ENCODE results near the gene TNIK. TPM values are rescaled to one million over a fixed set of nuclear protein-coding genes. Genes with fewer than 3 reads are reported as not detected.
"Not testable (repeated sequence)": the region's sequence is repeated elsewhere in the genome, so short reads cannot be mapped to it uniquely, and the experiment has no call there.

Gene TNIK
- total RNA-seq, 2 experiments from 2014 or later = 27.0 to 28.8 TPM

DNA sequence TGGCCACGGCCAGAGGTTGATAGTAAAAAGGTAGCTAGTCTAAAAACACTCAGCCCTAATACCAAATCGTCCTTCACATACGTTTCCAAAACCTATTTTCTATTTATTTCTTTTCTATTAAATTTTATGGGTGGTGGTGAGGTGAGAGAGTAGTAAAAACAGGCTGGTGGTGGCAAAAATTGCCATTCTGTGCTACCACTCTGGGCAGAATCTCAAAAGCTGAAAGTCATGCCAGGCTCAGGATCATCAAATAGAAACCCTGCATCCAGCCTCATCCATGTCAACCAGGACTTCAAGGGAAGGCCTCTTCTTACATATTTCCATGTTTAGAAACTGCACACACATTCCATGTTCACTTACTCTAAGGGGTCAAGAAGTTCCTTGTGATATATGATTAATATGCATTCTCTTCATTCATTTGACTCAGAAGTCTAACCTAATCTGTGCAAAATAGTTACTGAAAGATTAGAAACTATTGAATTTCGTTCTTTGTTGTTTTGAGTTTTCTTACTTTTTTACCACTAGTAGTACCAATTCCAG lies 153.1 kb downstream of the TNIK start:
- peaks cover 59% of the 10 kb centered on the region for H3K4me1 Mint-ChIP-seq (ENCODE audit: low read depth)
- peaks cover 1% of the 10 kb centered on the region for H3K36me3 Mint-ChIP-seq (ENCODE audit: low read depth)
- H3K27ac Mint-ChIP-seq = no peak overlapping the region
- no peaks in the 10 kb centered on the region for H3K27me3 Mint-ChIP-seq (ENCODE audit: low read depth)
- H3K4me3 Mint-ChIP-seq = no peak overlapping the region
- CTCF ChIA-PET = interaction anchor here (1.4 kb wide), 1 partner anchor 16 kb away, joined by 3 read pairs; no protein-coding TSS in a partner anchor
- H3K9me3 Mint-ChIP-seq = peaks cover 1% of the 10 kb centered on the region
- no peak for DNase-seq
- intact Hi-C loops (cut with micrococcal nuclease) = no loop called here

DNA sequence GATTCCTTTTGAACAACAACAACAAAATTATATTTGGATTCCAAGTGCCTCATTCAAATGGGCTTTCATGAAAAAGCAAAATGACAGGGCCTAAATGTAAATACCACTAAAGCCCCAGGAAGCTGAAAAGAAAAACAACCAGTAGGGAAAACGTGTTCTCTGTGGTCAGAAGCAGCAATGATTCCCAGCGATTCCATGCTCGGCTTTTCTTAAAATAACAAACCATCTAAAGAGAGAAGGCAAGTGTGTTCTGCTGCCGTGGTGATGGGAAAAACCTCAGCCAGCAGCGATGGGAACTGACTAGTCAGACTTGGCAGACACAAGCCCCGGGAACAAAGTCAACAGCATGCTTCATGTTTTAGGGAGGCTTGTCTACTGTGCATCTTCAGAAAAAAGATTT lies 153.6 kb downstream of the TNIK start:
- Mint-ChIP-seq H3K27ac (no peak overlapping the region), H3K9me3 (peaks cover 1% of the 10 kb centered on the region), H3K4me3 (no peak overlapping the region), H3K36me3 (ENCODE audit: low read depth) (peaks cover 1% of the 10 kb centered on the region), H3K4me1 (ENCODE audit: low read depth) (peaks cover 58% of the 10 kb centered on the region), H3K27me3 (ENCODE audit: low read depth) (no peaks in the 10 kb centered on the region)
- CTCF ChIA-PET = interaction anchor here (1.4 kb wide), 1 partner anchor 16 kb away, joined by 3 read pairs; no protein-coding TSS in a partner anchor
- DNase-seq = no peak
- intact Hi-C loops (cut with micrococcal nuclease) = no loop called here

DNA sequence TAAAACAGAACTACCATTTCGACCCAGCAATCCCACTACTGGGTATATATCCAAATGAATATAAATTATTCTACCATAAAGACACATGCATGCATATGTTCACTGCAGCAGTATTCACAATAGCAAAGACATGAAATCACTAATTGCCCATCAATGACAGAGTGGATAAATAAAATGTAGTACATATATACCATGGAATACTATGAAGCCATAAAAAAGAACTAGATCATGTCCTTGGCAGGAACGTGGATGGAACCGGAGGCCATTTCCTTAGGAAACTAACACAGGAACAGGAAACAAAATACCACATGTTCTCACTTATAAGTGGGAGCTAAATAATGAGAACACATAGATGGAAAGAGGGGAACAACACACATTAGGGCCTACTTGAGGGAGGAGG lies 154.4 kb downstream of the TNIK start:
- H3K9me3 Mint-ChIP-seq; H3K27ac Mint-ChIP-seq; H3K36me3 Mint-ChIP-seq (ENCODE audit: low read depth); DNase-seq; H3K27me3 Mint-ChIP-seq (ENCODE audit: low read depth); H3K4me3 Mint-ChIP-seq; intact Hi-C loops (cut with micrococcal nuclease): not testable (repeated sequence)
- CTCF ChIA-PET = interaction anchor here (1.4 kb wide), 1 partner anchor 15 kb away, joined by 3 read pairs; no protein-coding TSS in a partner anchor
- peaks cover 56% of the 10 kb centered on the region for H3K4me1 Mint-ChIP-seq (ENCODE audit: low read depth)

DNA sequence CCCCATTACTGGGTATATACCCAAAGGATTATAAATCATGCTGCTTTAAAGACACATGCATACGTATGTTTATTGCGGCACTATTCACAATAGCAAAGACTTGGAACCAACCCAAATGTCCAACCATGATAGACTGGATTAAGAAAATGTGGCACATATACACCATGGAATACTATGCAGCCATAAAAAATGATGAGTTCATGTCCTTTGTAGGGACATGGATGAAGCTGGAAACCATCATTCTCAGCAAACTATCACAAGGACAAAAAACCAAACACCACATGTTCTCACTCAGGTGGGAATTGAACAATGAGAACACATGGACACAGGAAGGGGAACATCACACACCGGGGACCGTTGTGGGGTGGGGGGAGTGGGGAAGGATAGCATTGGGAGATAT lies 155.7 kb downstream of the TNIK start:
- not testable (repeated sequence) for DNase-seq
- peaks cover 57% of the 10 kb centered on the region for H3K4me1 Mint-ChIP-seq (ENCODE audit: low read depth)

DNA sequence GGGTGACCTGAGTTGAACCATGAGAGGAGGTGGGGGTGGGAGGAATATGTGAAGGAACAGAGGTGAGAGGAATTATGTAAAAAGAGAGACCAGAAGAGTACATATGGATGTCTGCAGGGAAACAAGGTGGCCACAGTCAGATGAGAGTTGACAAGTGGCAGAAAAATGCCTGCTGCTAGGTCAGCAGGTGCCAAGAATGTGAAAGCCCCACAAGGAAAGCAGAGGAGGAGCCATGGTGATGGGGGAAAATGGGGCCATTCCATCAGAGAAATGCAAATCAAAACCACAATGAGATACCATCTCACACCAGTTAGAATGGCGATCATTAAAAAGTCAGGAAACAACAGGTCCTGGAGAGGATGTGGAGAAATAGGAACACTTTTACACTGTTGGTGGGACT lies 156.2 kb downstream of the TNIK start:
- H3K4me3 Mint-ChIP-seq; H3K27me3 Mint-ChIP-seq (ENCODE audit: low read depth); H3K36me3 Mint-ChIP-seq (ENCODE audit: low read depth); DNase-seq; H3K27ac Mint-ChIP-seq; H3K9me3 Mint-ChIP-seq; intact Hi-C loops (cut with micrococcal nuclease); CTCF ChIA-PET: not testable (repeated sequence)
- peaks cover 53% of the 10 kb centered on the region for H3K4me1 Mint-ChIP-seq (ENCODE audit: low read depth)

More for the DNA sequence above, 155.7 kb downstream of the TNIK start:
- intact Hi-C loops (cut with micrococcal nuclease); H3K36me3 Mint-ChIP-seq (ENCODE audit: low read depth); H3K9me3 Mint-ChIP-seq; H3K27ac Mint-ChIP-seq; H3K27me3 Mint-ChIP-seq (ENCODE audit: low read depth); CTCF ChIA-PET; H3K4me3 Mint-ChIP-seq: not testable (repeated sequence)

DNA sequence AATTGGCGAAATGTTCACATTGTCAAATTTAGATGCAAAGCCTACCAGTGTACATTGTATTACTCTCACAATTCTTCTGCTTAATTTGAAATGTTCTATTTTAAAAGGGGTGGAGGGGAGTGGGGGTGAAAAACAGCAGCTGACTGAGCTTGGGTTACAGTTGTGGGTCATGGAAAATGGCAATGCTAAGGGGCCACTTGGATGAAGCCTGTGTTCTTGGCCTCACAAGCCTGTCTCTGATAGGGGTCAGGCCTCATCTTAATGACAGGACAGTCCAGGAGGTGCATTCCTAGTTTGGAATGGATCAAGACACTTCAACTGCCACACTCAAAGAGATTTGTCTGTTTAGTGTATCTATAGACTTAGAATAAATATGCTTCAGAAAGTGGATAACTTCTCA lies 158.2 kb downstream of the TNIK start:
- Mint-ChIP-seq H3K9me3 (peaks cover 1% of the 10 kb centered on the region), H3K4me3 (no peak overlapping the region), H3K27me3 (ENCODE audit: low read depth) (no peaks in the 10 kb centered on the region), H3K27ac (no peak overlapping the region), H3K4me1 (ENCODE audit: low read depth) (peaks cover 49% of the 10 kb centered on the region), H3K36me3 (ENCODE audit: low read depth) (peaks cover 6% of the 10 kb centered on the region)
- CTCF ChIA-PET = no interaction called here
- intact Hi-C loops (cut with micrococcal nuclease) = no loop called here
- DNase-seq = no peak

DNA sequence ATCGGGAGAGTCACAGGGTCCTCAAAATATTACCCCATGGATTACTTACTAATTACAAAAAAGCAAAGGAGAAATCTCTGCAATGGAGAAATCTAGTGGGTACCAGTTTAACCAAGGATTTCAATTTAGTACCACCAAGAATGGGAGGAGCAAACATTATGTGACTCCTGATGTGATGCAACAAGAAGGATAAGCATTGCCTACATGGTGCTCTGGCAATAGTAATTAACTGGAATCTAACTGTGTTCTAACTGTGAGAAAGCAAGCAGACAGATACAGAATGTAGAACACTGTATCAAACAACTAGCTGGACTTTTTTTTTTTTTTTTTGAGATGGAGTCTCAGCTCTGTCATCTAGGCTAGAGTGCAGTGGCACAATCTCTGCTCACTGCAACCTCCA lies 159.2 kb downstream of the TNIK start:
- H3K27ac Mint-ChIP-seq = no peak overlapping the region
- peaks cover 6% of the 10 kb centered on the region for H3K36me3 Mint-ChIP-seq (ENCODE audit: low read depth)
- DNase-seq = no peak
- intact Hi-C loops (cut with micrococcal nuclease) = no loop called here
- H3K4me3 Mint-ChIP-seq = no peak overlapping the region
- peaks cover 51% of the 10 kb centered on the region for H3K4me1 Mint-ChIP-seq (ENCODE audit: low read depth)
- H3K9me3 Mint-ChIP-seq = peaks cover 1% of the 10 kb centered on the region
- CTCF ChIA-PET = interaction anchor here (0.6 kb wide), 1 partner anchor 130 kb away, joined by 3 read pairs; no protein-coding TSS in a partner anchor
- H3K27me3 Mint-ChIP-seq (ENCODE audit: low read depth) = no peaks in the 10 kb centered on the region

DNA sequence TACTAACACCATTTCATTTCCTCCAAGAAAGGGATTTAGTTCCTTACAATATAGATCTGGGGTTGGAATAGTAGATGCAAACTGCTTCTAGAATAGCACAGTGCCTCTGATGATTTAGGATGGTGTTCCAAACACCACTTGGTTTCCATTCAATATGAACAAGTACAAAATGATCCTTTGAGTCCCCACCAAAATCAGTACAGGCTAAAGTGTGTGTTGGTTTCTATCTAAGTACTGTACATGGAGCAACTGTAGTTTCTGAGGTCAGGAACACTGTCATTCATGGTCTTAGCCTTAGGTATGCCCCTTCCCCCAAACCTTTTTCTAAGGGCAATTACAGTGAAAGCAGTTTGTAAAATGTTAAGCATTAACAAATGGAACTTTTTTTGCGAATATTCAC lies 162.3 kb downstream of the TNIK start:
- no peak overlapping the region for H3K27ac Mint-ChIP-seq
- no peaks in the 10 kb centered on the region for H3K27me3 Mint-ChIP-seq (ENCODE audit: low read depth)
- H3K36me3 Mint-ChIP-seq (ENCODE audit: low read depth) = peaks cover 5% of the 10 kb centered on the region
- intact Hi-C loops (cut with micrococcal nuclease) = no loop called here
- no peak for DNase-seq
- no peak overlapping the region for H3K4me3 Mint-ChIP-seq
- no peaks in the 10 kb centered on the region for H3K9me3 Mint-ChIP-seq
- peaks cover 56% of the 10 kb centered on the region for H3K4me1 Mint-ChIP-seq (ENCODE audit: low read depth)
- CTCF ChIA-PET = no interaction called here

DNA sequence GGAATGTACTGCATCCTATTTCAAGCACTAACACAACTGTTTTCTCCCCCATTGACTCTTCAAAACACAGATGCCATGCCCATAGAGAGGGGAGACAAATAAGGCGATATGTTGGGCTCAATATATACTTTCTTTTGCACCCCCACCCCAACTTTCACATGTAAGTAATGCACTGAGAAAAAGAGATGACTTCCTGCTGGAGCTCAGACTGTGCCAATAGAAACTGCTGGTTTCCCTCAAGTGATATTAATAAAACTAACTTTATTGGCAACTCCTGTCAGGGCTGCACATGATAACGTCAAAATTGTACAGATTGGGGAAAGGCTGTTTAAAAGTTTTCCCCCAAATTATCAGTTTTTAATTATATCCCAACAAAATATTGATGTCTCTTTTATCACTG lies 163.0 kb downstream of the TNIK start:
- H3K4me1 Mint-ChIP-seq (ENCODE audit: low read depth) = peaks cover 61% of the 10 kb centered on the region
- no peak overlapping the region for H3K27ac Mint-ChIP-seq
- no peaks in the 10 kb centered on the region for H3K27me3 Mint-ChIP-seq (ENCODE audit: low read depth)
- H3K36me3 Mint-ChIP-seq (ENCODE audit: low read depth) = peaks cover 5% of the 10 kb centered on the region
- CTCF ChIA-PET = interaction anchor here (0.7 kb wide), 1 partner anchor 10 kb away, joined by 3 read pairs; no protein-coding TSS in a partner anchor
- H3K9me3 Mint-ChIP-seq = no peaks in the 10 kb centered on the region
- H3K4me3 Mint-ChIP-seq = no peak overlapping the region
- intact Hi-C loops (cut with micrococcal nuclease) = no loop called here
- no peak for DNase-seq

DNA sequence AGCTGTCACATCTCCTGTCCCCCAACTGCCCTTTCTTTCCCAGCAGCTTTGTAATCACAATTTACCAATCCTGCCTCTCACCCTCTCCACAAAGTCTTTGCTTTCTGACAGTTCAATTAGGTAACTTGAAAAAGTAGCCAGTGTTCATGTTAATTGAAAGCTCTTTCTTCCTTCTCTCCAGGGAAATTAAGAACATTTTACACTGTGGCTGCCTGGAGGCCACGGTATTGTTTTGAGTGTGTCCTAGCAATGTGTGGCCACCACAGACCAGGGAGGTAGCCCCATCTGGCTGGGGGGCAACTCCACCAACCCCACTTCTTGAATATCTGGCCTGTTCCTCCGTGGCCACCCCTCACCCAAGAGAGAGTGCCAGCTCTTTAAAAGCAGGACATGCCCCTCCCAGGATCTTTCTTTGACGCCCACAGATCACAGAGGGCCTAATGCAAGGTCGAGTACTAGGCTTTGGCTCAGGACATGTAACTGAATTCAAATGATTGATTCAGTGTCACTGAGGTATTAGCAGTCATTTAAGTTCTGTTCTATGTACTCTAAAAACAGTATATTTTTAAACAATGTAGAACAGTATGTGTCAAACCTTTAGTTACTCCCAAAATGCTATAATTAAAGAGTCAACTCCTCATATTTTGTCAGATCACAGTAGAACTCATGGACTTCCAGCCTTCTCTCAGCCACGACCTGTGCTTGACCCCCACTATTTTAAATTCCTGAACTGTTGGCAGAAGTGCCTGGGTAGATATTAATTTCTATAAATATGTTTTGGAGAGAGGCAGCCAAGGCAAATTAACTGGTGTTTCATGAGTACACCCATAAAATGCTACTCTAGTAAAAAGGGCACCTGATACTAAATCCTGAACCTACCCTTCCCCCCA lies 164.5 kb downstream of the TNIK start:
- Mint-ChIP-seq H3K27me3 (ENCODE audit: low read depth) (no peaks in the 10 kb centered on the region), H3K36me3 (ENCODE audit: low read depth) (peaks cover 4% of the 10 kb centered on the region), H3K9me3 (no peaks in the 10 kb centered on the region), H3K4me1 (ENCODE audit: low read depth) (peaks cover 62% of the 10 kb centered on the region), H3K4me3 (no peak overlapping the region), H3K27ac (no peak overlapping the region)
- no peak for DNase-seq
- intact Hi-C loops (cut with micrococcal nuclease) = no loop called here
- CTCF ChIA-PET = no interaction called here

DNA sequence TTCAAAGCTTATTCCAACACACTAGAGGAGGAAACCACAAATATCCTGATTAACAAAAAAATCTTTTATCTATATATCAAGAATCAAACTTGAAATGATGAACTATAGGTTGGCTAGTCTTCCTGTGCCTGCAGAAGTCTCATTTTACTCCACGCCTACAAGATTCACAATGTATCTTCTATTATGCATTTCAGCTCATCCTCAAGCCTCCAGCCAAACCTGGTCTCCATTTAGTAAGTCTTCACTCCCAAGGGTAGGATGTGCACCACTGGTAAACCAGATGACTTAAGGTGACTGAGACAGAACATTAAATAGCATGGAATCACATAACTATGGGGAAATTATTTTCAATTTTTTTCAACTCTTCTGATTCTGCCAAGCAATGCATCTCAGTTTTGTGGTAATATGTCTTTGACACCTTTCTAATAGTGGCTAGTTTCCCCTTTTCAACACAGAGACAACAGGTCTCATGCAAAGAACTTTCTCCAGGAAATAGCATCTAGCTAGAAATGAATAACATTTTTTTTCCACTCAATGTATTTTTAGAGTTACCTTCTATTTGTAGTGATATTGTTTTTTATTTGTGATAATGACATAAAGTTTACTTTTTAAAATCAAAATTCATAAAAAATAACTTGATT lies 166.9 kb downstream of the TNIK start:
- Mint-ChIP-seq H3K4me1 (ENCODE audit: low read depth) (peaks cover 53% of the 10 kb centered on the region), H3K36me3 (ENCODE audit: low read depth) (no peaks in the 10 kb centered on the region), H3K27ac (no peak overlapping the region), H3K9me3 (no peaks in the 10 kb centered on the region), H3K4me3 (no peak overlapping the region), H3K27me3 (ENCODE audit: low read depth) (no peaks in the 10 kb centered on the region)
- intact Hi-C loops (cut with micrococcal nuclease) = loop anchor here (2.0 kb wide), 1 partner anchor 18 kb away; no protein-coding TSS in a partner anchor
- CTCF ChIA-PET = interaction anchor here (0.7 kb wide), 1 partner anchor 25 kb away, joined by 3 read pairs; no protein-coding TSS in a partner anchor
- DNase-seq = no peak

DNA sequence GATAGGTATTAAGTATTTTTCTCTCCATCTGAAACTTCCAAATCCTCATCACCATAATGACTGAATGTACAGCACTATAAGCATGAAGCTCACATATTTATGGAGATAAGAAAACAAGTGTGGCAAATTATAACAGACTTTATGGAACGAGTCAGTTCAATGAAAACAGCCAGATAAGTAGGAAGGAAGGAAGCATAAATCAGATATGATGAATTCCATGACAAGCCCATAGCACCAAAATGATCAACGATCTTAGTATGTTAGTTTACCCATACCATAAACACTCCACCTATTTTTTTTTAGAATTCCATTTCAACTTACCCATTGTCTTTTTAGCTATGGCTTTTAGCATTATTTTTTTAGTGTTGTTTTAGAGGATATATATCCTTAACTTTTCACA lies 169.5 kb downstream of the TNIK start:
- intact Hi-C loops (cut with micrococcal nuclease) = no loop called here
- Mint-ChIP-seq H3K9me3 (no peaks in the 10 kb centered on the region), H3K4me1 (ENCODE audit: low read depth) (peaks cover 58% of the 10 kb centered on the region), H3K27me3 (ENCODE audit: low read depth) (no peaks in the 10 kb centered on the region), H3K36me3 (ENCODE audit: low read depth) (no peaks in the 10 kb centered on the region), H3K4me3 (no peak overlapping the region), H3K27ac (no peak overlapping the region)
- CTCF ChIA-PET = interaction anchor here (1.4 to 1.9 kb wide), 2 partner anchors 16 to 127 kb away, joined by 3 to 6 read pairs; no protein-coding TSS in a partner anchor
- DNase-seq = no peak
